Neural progenitor cell (in vitro differentiated cells): Measurements from ENCODE around the gene FRAS1. TPM values are rescaled to one million over a fixed set of nuclear protein-coding genes. Genes with fewer than 3 reads are reported as not detected.

Experiments used
- DNase-seq: peaks from one replicate; pipeline ENCODE4 v3.0.0-alpha.2; 2016; ENCODE audit warnings: low spot score
- H2AFZ ChIP-seq: fragments of 200-600 bp; sonication (generic); replicated peaks from 2 replicates; pipeline ENCODE4 v1.6.1; 2016; ENCODE audit warnings: antibody characterized with exemption
- H3F3A ChIP-seq: fragments of 200-600 bp; sonication (generic); 2 replicates; pipeline ENCODE4 v1.6.1; 2016; ENCODE audit warnings: antibody characterized with exemption, low read depth
- H3K27ac ChIP-seq: fragments of 200-600 bp; sonication (generic); 2 replicates; pipeline ENCODE4 v1.5.1; 2016; ENCODE audit warnings: mild to moderate bottlenecking
- H3K27me3 ChIP-seq: fragments of 200-600 bp; sonication (generic); 2 replicates; pipeline ENCODE4 v1.6.1; 2016; ENCODE audit warnings: mild to moderate bottlenecking, moderate library complexity
- H3K36me3 ChIP-seq: fragments of 200-600 bp; sonication (generic); 2 replicates; pipeline ENCODE4 v1.5.1; 2016
- H3K4me1 ChIP-seq: fragments of 200-600 bp; sonication (generic); 2 replicates; pipeline ENCODE4 v1.6.1; 2016; ENCODE audit warnings: mixed run types
- H3K4me2 ChIP-seq: fragments of 200-600 bp; sonication (generic); 2 replicates; pipeline ENCODE4 v1.6.1; 2016
- H3K4me3 ChIP-seq: fragments of 200-600 bp; sonication (generic); 2 replicates; pipeline ENCODE4 v1.5.1; 2016
- H3K79me2 ChIP-seq: fragments of 200-600 bp; sonication (generic); 2 replicates; pipeline ENCODE4 v1.6.1; 2016; ENCODE audit warnings: low read depth
- H3K9ac ChIP-seq: fragments of 200-600 bp; sonication (generic); 2 replicates; pipeline ENCODE4 v1.6.1; 2016
- H3K9me3 ChIP-seq: fragments of 200-600 bp; sonication (generic); 2 replicates; pipeline ENCODE4 v1.5.1; 2016; ENCODE audit warnings: low read depth
- H4K20me1 ChIP-seq: fragments of 200-600 bp; sonication (generic); 2 replicates; pipeline ENCODE4 v1.6.1; 2016; ENCODE audit warnings: low read depth
- H3K27ac Mint-ChIP-seq: 3 replicates; pipeline ENCODE4 v1.8.0; 2021; ENCODE audit warnings: mixed read lengths
- H3K27me3 Mint-ChIP-seq: 2 replicates; pipeline ENCODE4 v1.8.0; 2022; ENCODE audit warnings: low read depth, mild to moderate bottlenecking, inconsistent platforms, moderate library complexity, mixed read lengths; ENCODE audit not compliant: insufficient read depth
- H3K36me3 Mint-ChIP-seq: 3 replicates; pipeline ENCODE4 v1.8.0; 2021; ENCODE audit warnings: mixed read lengths
- H3K4me1 Mint-ChIP-seq: 3 replicates; pipeline ENCODE4 v1.8.0; 2021; ENCODE audit warnings: mixed read lengths
- H3K4me3 Mint-ChIP-seq: 3 replicates; pipeline ENCODE4 v1.8.0; 2021; ENCODE audit warnings: mild to moderate bottlenecking, moderate library complexity, mixed read lengths
- H3K9me3 Mint-ChIP-seq: 3 replicates; pipeline ENCODE4 v1.8.0; 2020; ENCODE audit warnings: mixed read lengths
- CTCF ChIP-seq: fragments of 200-600 bp; sonication (generic); IDR thresholded peaks from 2 replicates; pipeline ENCODE4 v1.5.1; 2017; ENCODE audit warnings: antibody characterized with exemption, mild to moderate bottlenecking
- EZH2 ChIP-seq: fragments of 200-600 bp; sonication (generic); IDR thresholded peaks from 2 replicates; pipeline ENCODE4 v1.6.1; 2017; ENCODE audit warnings: antibody characterized with exemption, mild to moderate bottlenecking, moderate library complexity
- EZH2phosphoT487 ChIP-seq: fragments of 200-600 bp; sonication (generic); IDR thresholded peaks from 2 replicates; pipeline ENCODE4 v1.6.1; 2017; ENCODE audit warnings: antibody characterized with exemption
- total RNA-seq: library from RNA; depleted of rRNA; stranded (reverse); fragments of >200 nt; gene quantifications from 2 replicates; pipeline ENCODE4 v1.2.3, GENCODE V29; 2015; ENCODE audit warnings: low replicate concordance

Gene FRAS1
- total RNA-seq, 1 donor from 2014 or later: 21.3 TPM

- H3K27me3 Mint-ChIP-seq: no peaks in the 10 kb centered on the region
- no peak overlapping the region for H3K4me3 Mint-ChIP-seq
- Histone ChIP-seq H3K27me3 (no peaks in the 10 kb centered on the region), H3K9me3 (no peaks in the 10 kb centered on the region), H4K20me1 (no peaks in the 10 kb centered on the region), H3F3A (peaks cover 18% of the 10 kb centered on the region), H3K4me2 (no peak overlapping the region), H3K4me3 (no peak overlapping the region), H3K9ac (no peak overlapping the region), H3K27ac (no peak overlapping the region), H3K4me1 (peaks cover 27% of the 10 kb centered on the region), H3K79me2 (no peaks in the 10 kb centered on the region), H3K36me3 (no peaks in the 10 kb centered on the region), H2AFZ (no peak overlapping the region)
- no peak for TF ChIP-seq CTCF
- TF ChIP-seq EZH2phosphoT487: no peak
- TF ChIP-seq EZH2: no peak
- DNase-seq: no peak
- no peaks in the 10 kb centered on the region for H3K36me3 Mint-ChIP-seq
- no peak overlapping the region for H3K27ac Mint-ChIP-seq
- peaks cover 10% of the 10 kb centered on the region for H3K4me1 Mint-ChIP-seq
- peaks cover 6% of the 10 kb centered on the region for H3K9me3 Mint-ChIP-seq
Observed at GRCh38 chr4:78040431-78040830, 16.7 kb upstream of the FRAS1 start.

GRCh38 chr4:78047366-78047765 lies 9.8 kb upstream of the FRAS1 start:
- Histone ChIP-seq H3K27me3 (no peaks in the 10 kb centered on the region), H2AFZ (peak overlapping the region; percentile 9), H3K9me3 (no peaks in the 10 kb centered on the region), H3F3A (no peaks in the 10 kb centered on the region), H3K9ac (no peak overlapping the region), H4K20me1 (no peaks in the 10 kb centered on the region), H3K36me3 (no peaks in the 10 kb centered on the region), H3K4me2 (no peak overlapping the region), H3K27ac (no peak overlapping the region), H3K4me3 (no peak overlapping the region), H3K79me2 (no peaks in the 10 kb centered on the region), H3K4me1 (peaks cover 9% of the 10 kb centered on the region)
- H3K4me3 Mint-ChIP-seq: no peak overlapping the region
- peaks cover 4% of the 10 kb centered on the region for H3K4me1 Mint-ChIP-seq
- TF ChIP-seq EZH2phosphoT487: no peak
- TF ChIP-seq EZH2: no peak
- TF ChIP-seq CTCF: no peak
- peaks cover 2% of the 10 kb centered on the region for H3K27me3 Mint-ChIP-seq
- H3K36me3 Mint-ChIP-seq: no peaks in the 10 kb centered on the region
- H3K9me3 Mint-ChIP-seq: no peaks in the 10 kb centered on the region
- H3K27ac Mint-ChIP-seq: no peak overlapping the region
- no peak for DNase-seq

GRCh38 chr4:78056265-78057129 lies 626 bp upstream of the FRAS1 start:
- Histone ChIP-seq H3K27ac (peak overlapping the region; percentile 91), H3K79me2 (peaks cover 37% of the 10 kb centered on the region), H3K4me2 (peak overlapping the region; percentile 95), H3K4me3 (peak overlapping the region; percentile 73), H4K20me1 (peaks cover 20% of the 10 kb centered on the region), H3K9ac (no peak overlapping the region), H2AFZ (peak overlapping the region; percentile 96), H3K36me3 (no peaks in the 10 kb centered on the region), H3K4me1 (no peaks in the 10 kb centered on the region), H3K27me3 (no peaks in the 10 kb centered on the region), H3F3A (peaks cover 35% of the 10 kb centered on the region), H3K9me3 (no peaks in the 10 kb centered on the region)
- Mint-ChIP-seq H3K27me3 (peaks cover 12% of the 10 kb centered on the region), H3K4me3 (peak overlapping the region; percentile 97), H3K9me3 (no peaks in the 10 kb centered on the region), H3K36me3 (no peaks in the 10 kb centered on the region), H3K27ac (peak overlapping the region; percentile 94), H3K4me1 (peaks cover 14% of the 10 kb centered on the region)
- DNase-seq: peak; percentile 92
- no peak for TF ChIP-seq EZH2
- peak; percentile 1 for TF ChIP-seq EZH2phosphoT487
- TF ChIP-seq CTCF: peak; percentile 33
